ENCODE data around the gene SDC3.

GRCh38 chr1:30891227-30891552, 17.4 kb downstream of the SDC3 start:
- no peak for TF ChIP-seq CTCF (conservative IDR thresholded peaks at IDR 0.05; ENCODE audit: low read depth, low read length)
- TF ChIP-seq EZH2 (IDR thresholded peaks at IDR 0.05; ENCODE audit: borderline replicate concordance, low read depth, low read length, poor library complexity, severe bottlenecking): no peak
